HG03135 (cell line): ENCODE measurements around the gene TIMM22.
"Not testable (repeated sequence)": the region's sequence is repeated elsewhere in the genome, so short reads cannot be mapped to it uniquely, and the experiment has no call there.

ENCODE experiments used
- ATAC-seq: cut with Tn5 transposase; IDR thresholded peaks from one replicate; pipeline ENCODE4 v1.9.1; 2021; ENCODE audit warnings: mild to moderate bottlenecking, moderate library complexity; ENCODE audit not compliant: unreplicated experiment

TIMM22 gene

GRCh38 chr17:1037238-1037879, 40.4 kb downstream of the TIMM22 start:
- ATAC-seq = no peak

DNA sequence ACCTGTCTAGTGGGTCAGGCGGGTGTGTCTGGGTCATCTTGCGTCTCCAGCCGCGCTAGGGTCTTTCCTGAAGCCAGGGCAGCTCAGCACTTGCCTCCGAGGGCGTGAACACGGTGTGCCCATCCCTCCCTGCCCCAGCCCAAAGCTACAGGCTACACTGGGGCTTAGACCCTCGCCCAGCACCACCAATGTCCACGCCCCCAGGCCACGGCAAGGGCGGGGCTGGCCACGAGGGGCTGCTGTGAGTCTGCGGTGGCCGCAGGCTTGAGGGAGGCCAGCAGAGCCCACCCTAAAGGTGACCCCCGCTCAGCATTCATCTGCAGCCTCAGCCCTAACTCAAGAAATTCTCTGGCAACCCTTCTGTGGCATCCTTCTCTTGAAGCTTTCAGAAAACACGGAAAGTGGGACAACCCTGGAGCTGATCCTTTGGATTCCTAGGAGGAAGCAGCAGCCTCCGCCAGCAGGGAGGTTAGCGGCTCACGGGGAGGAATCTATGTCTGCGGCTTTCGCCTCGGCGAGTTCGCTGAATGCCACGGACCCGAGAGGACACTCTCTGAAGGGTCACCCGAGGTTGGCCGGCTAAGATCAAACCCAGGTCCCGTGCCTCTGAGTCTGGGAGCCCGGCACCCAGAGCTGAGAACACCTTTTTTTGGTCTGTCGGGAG, 41.7 kb downstream of the TIMM22 start:
- ATAC-seq = no peak

DNA sequence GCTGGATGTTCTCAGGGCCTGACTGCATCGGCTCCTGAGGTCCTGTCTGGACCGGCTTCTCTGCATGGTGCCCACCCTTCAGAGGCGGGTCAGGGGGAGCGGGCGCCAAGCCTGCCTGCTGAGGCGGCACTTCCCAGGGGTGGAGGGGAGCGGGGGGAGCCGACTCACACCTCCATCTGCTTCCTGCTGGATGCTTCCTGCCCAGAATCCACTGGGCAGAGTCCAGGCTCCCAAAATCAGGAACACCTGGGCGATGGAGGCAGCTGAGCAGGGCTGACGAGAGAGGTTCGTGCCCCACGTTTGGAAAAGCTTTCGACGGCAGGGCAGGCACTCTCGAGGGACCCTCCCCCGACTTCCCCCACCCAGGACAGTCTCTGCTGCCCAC, 42.2 kb downstream of the TIMM22 start:
- ATAC-seq = no peak

DNA sequence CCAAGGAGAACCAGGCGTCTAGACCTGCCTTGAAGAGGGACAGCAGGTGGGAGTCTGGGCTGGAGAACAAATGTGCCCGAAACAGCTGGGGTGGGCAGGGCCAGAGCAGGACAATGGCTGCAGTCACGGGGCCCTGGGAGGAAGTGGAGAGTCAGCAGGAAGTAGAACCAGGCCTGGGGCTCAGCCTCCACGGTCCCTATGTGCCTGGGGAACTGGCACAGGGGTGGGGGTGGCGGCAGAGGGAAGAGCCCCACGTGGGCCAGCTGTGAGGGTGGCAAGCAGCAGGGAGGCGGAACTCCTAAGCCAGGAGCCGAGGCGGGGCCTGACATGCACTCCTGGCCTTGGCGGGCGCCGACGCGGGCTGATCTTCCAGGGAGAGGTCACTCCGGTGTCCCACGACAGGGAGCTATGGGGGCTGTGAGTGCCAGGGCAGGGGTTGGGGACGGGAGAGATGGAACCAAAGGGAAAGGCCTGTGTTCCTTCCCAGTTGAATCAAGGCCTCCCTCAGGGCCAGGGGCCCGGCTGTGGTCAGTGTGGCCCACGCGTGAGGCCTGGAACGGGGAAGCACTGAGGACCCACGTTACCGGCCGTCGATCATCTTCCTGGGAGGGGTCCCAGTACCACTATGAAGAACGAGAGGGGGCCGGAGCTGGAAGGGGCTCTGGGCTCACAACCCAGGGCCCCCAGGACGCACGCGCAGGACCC, 42.7 kb downstream of the TIMM22 start:
- no peak for ATAC-seq

DNA sequence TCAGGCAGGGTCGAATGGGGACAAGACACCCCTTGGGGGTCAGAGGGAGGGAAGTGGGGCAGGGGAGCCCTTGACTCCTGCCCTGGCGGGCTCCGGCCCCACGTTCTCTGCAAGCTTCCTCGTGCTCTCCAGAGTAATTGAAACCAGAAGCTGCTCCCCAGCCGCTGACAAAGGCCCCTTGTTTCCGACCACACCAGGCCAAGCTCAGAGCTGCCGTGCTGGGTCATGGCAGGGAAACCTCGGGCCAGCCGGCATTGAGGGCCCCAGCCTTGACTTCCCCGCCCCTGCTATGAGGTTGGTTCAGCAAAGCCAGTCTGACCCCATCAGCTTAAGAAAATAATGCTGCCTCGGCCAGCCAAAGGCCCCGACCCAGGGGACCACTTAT, 43.3 kb downstream of the TIMM22 start:
- ATAC-seq = no peak

DNA sequence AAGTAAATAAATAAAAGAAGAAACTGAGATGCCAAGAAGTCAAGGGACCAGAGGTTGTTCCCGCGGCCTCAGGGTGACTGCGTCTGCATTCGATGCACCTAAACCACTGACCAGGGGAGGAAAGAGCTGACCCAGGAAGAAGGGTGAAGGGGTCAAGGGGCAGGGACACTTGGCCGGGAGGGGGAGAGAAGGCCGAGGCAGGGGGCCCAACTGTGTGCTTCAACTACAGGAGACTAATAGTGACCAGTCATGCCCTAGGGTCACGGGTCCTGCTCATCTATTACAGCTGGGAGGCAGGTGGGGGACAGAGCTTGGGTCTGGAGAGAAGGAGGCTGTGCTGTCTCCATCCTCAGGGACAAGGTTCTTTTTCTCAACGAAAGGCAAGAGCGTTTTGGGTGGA, 44.8 kb downstream of the TIMM22 start:
- no peak for ATAC-seq

DNA sequence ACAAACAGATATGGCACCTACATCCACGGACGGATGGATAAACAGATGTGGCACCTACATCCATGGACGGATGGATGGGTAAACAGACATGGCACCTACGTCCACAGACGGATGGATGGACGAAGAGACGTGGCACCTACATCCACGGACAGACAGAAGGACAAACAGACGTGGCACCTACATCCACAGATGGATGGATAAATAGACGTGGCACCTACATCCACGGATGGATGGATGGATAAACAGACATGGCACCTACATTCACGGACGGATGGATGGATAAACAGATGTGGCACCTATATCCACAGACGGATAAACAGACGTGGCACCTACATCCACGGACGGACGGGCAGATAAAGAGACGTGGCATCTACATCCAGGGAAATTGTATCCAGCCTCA, 45.6 kb downstream of the TIMM22 start:
- no peak for ATAC-seq

- ATAC-seq = no peak
Observed at GRCh38 chr17:1043601-1044251, 46.8 kb downstream of the TIMM22 start.

DNA sequence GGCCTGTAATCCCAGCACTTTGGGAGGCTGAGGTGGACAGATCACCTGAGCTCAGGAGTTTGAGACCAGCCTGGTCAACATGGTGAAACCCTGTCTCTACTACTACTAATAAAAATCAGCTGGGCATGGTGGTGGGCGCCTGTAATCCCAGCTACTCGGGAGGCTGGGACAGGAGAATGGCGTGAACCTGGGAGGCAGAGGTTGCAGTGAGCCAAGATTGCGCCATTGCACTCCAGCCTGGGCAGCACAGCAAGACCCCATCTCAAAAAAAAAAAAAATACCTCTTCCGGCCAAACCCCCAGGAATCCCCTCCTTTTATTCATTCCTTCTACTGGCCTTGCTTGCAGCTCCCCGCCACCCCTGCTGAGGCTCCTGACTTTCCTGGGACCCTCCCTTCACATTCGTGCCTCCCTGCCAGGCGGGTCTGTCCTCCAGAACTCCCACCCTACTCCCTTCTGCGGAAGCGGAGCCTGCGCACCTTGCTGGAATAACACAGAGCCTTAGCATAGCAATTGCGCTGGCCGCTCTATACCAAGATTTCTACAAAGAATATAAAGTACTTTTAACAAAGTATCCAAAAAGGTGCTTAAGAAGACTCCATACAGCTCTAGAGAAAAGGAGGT, 47.6 kb downstream of the TIMM22 start:
- not testable (repeated sequence) for ATAC-seq

- no peak for ATAC-seq
Observed at GRCh38 chr17:1045456-1045855, 48.5 kb downstream of the TIMM22 start.

GRCh38 chr17:1047177-1047878, 50.4 kb downstream of the TIMM22 start:
- no peak for ATAC-seq

GRCh38 chr17:1047879-1048470, 51.0 kb downstream of the TIMM22 start:
- no peak for ATAC-seq

- not testable (repeated sequence) for ATAC-seq
Observed at GRCh38 chr17:1048516-1049115, 51.7 kb downstream of the TIMM22 start.

DNA sequence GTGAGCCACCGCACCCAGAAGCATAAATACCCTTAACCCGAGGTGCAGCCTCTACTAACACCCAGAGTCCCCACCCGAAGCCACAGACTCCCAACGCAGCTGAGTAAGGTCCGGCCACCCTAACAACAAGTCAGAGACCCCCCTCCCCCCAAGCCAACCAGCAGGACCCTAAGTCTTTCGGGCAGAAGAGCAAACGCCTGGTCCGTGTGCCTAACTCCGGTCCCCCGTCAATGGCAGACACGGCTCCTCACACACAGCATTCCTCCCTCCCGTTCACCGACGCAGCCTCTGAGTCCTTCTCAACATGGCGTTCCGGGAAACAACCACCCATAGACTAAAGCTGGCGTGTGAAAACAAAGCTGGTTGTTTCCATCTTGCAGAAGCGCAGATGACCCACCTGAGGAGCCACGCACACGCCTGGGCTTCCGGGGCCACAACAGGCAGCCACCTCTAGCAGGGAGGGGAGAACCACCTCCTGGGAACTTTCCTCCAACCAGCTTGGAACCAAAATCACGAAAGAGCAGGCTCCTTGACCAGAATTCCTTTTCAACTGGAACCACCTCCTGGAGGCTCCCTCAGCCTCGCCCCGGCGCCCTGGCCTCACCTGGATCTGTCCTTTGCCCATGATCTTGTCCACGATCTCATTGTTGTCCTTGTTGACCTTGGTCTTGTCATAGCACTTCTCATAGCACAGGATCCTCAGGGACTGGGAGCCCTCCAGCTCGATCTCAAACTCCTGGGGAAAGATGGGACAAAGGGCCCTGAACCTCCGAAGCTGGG, 52.7 kb downstream of the TIMM22 start:
- no peak for ATAC-seq

DNA sequence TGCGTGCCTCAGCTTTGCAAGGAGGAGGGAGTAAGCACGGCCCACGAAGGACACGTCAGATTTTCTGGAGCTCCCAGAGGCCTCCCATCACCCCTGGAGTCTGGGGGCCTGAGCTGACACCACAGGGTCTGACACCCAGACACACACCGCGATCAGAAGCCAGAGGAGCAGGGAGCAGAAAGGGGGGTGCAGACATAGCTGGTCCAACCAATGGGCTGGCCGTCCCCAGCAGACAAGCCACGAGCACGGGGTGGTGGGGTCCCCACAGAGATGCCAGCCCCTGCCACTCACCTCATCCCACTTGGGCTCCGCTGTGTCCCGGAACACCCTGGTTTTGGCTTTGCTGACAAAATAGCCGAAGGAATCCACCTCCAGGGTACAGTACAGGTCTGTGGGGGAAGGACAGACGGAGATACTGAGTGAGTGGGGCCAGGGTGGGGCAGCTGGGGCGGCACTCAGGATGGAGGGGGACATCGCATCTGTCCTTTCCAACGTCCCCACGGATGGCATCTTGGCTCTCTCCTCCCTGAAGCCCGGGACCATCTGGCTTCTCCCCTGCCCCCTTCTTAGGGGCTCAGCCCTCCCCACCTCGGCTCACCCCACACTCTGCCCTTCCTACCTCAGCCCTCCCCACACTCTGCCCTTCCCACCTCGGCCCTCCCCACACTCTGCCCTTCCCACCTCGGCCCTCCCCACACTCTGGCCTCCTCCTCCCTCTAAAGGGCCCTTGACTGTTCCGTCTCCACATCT, 53.5 kb downstream of the TIMM22 start:
- no peak for ATAC-seq

- no peak for ATAC-seq
Observed at GRCh38 chr17:1050996-1051925, 54.3 kb downstream of the TIMM22 start.
